H9 (cell line): Measurements from ENCODE around the gene TCERG1L. TPM values are rescaled to one million over a fixed set of nuclear protein-coding genes. Genes with fewer than 3 reads are reported as not detected.

Experiments
- DNase-seq: peaks from one replicate; pipeline ENCODE4 v3.0.0-alpha.2; 2017
- H2AFZ ChIP-seq: one replicate; pipeline ENCODE4 v1.6.1; 2013; ENCODE audit warnings: mild to moderate bottlenecking, low read length, control low read depth, moderate library complexity
- H2AK5ac ChIP-seq: 2 replicates; pipeline ENCODE4 v1.6.1; 2013; ENCODE audit warnings: low read length, control low read depth, mixed read lengths; ENCODE audit not compliant: insufficient read length
- H2BK120ac ChIP-seq: one replicate; pipeline ENCODE4 v1.6.1; 2013; ENCODE audit warnings: low read depth, mild to moderate bottlenecking, low read length, control low read depth, inconsistent platforms; ENCODE audit not compliant: poor library complexity, severe bottlenecking
- H2BK12ac ChIP-seq: 2 replicates; pipeline ENCODE4 v1.6.1; 2013; ENCODE audit warnings: low read length, control low read depth, mixed read lengths, low read depth; ENCODE audit not compliant: insufficient read length
- H2BK15ac ChIP-seq: 2 replicates; pipeline ENCODE4 v1.6.1; 2013; ENCODE audit warnings: low read depth, low read length, control low read depth
- H2BK20ac ChIP-seq: one replicate; pipeline ENCODE4 v1.6.1; 2013; ENCODE audit warnings: low read depth, mild to moderate bottlenecking, low read length, control low read depth, inconsistent platforms; ENCODE audit not compliant: poor library complexity, severe bottlenecking
- H2BK5ac ChIP-seq: 2 replicates; pipeline ENCODE4 v1.6.1; 2013; ENCODE audit warnings: low read length, control low read depth, mixed read lengths; ENCODE audit not compliant: insufficient read length
- H3K14ac ChIP-seq: 2 replicates; pipeline ENCODE4 v1.6.1; 2013; ENCODE audit warnings: low read length, control low read depth; ENCODE audit not compliant: insufficient read depth
- H3K18ac ChIP-seq: 2 replicates; pipeline ENCODE4 v1.6.1; 2013; ENCODE audit warnings: low read depth, mild to moderate bottlenecking, mixed read lengths, low read length, control low read depth; ENCODE audit not compliant: insufficient read length
- H3K23ac ChIP-seq: 2 replicates; pipeline ENCODE4 v1.6.1; 2013; ENCODE audit warnings: low read length, control low read depth, mixed read lengths, low read depth; ENCODE audit not compliant: insufficient read length
- H3K23me2 ChIP-seq: 2 replicates; pipeline ENCODE4 v1.6.1; 2013; ENCODE audit warnings: low read depth, mild to moderate bottlenecking, mixed read lengths, low read length, control low read depth; ENCODE audit not compliant: insufficient read length, poor library complexity, severe bottlenecking
- H3K27ac ChIP-seq: 2 replicates; pipeline ENCODE4 v1.5.1; 2013; ENCODE audit warnings: low read length, control low read depth, mixed read lengths, low read depth; ENCODE audit not compliant: insufficient read length
- H3K27me3 ChIP-seq: 2 replicates; pipeline ENCODE4 v1.6.1; 2013; ENCODE audit warnings: low read length, control low read depth, inconsistent platforms; ENCODE audit not compliant: insufficient read depth
- H3K4ac ChIP-seq: 2 replicates; pipeline ENCODE4 v1.6.1; 2013; ENCODE audit warnings: low read depth, mild to moderate bottlenecking, control low read depth, inconsistent platforms, low read length, moderate library complexity
- H3K4me1 ChIP-seq: 2 replicates; pipeline ENCODE4 v1.6.1; 2013; ENCODE audit warnings: low read length, control low read depth, inconsistent platforms; ENCODE audit not compliant: insufficient read depth
- H3K4me2 ChIP-seq: 2 replicates; pipeline ENCODE4 v1.6.1; 2013; ENCODE audit warnings: low read length, control low read depth, mixed read lengths; ENCODE audit not compliant: insufficient read length, insufficient read depth
- H3K56ac ChIP-seq: 2 replicates; pipeline ENCODE4 v1.6.1; 2013; ENCODE audit warnings: low read depth, mild to moderate bottlenecking, mixed read lengths, low read length, control low read depth; ENCODE audit not compliant: insufficient read length
- H3K79me1 ChIP-seq: 2 replicates; pipeline ENCODE4 v1.6.1; 2013; ENCODE audit warnings: low read depth, mild to moderate bottlenecking, moderate library complexity, low read length, control low read depth, inconsistent platforms; ENCODE audit not compliant: insufficient read depth, poor library complexity, severe bottlenecking
- H3K79me2 ChIP-seq: 2 replicates; pipeline ENCODE4 v1.6.1; 2013; ENCODE audit warnings: low read length, control low read depth, inconsistent platforms; ENCODE audit not compliant: insufficient read depth
- H3K9ac ChIP-seq: 2 replicates; pipeline ENCODE4 v1.6.1; 2013; ENCODE audit warnings: low read length, control low read depth, mixed read lengths; ENCODE audit not compliant: insufficient read length; ENCODE audit errors: extremely low read depth
- H3K9me3 ChIP-seq: one replicate; pipeline ENCODE4 v1.6.1; 2013; ENCODE audit warnings: low read depth, low read length, inconsistent platforms; ENCODE audit not compliant: control insufficient read depth
- H3T11ph ChIP-seq: one replicate; pipeline ENCODE4 v1.6.1; 2013; ENCODE audit warnings: mild to moderate bottlenecking, low read length, control low read depth, inconsistent platforms
- H4K20me1 ChIP-seq: one replicate; pipeline ENCODE4 v1.6.1; 2013; ENCODE audit not compliant: control insufficient read depth, insufficient read length, insufficient read depth
- H4K5ac ChIP-seq: 2 replicates; pipeline ENCODE4 v1.6.1; 2013; ENCODE audit warnings: low read depth, mild to moderate bottlenecking, mixed read lengths, low read length, control low read depth; ENCODE audit not compliant: insufficient read length
- H4K8ac ChIP-seq: replicated peaks from 2 replicates; pipeline ENCODE4 v1.6.1; 2013; ENCODE audit warnings: low read length, control low read depth, mixed read lengths, low read depth; ENCODE audit not compliant: insufficient read length
- H4K91ac ChIP-seq: 2 replicates; pipeline ENCODE4 v1.6.1; 2013; ENCODE audit warnings: low read depth, mild to moderate bottlenecking, moderate library complexity, mixed read lengths, low read length, control low read depth; ENCODE audit not compliant: insufficient read length
- H3K27ac Mint-ChIP-seq, 3 experiments: 2 replicates in 2 of 3; 3 replicates in 1 of 3; pipeline ENCODE4 v1.8.0; 2020 to 2021; ENCODE audit warnings: mixed read lengths in 3 of 3, mild to moderate bottlenecking in 1 of 3, moderate library complexity in 1 of 3
- H3K27me3 Mint-ChIP-seq: 2 replicates; pipeline ENCODE4 v1.8.0; 2021; ENCODE audit warnings: low read depth, mild to moderate bottlenecking, moderate library complexity, mixed read lengths
- H3K36me3 Mint-ChIP-seq, 3 experiments: 2 replicates in 2 of 3; 3 replicates in 1 of 3; pipeline ENCODE4 v1.8.0; 2020 to 2021; ENCODE audit warnings: low read depth in 3 of 3, mixed read lengths in 3 of 3; ENCODE audit not compliant: insufficient read depth in 1 of 3
- H3K4me1 Mint-ChIP-seq, 2 experiments: 2 replicates each; pipeline ENCODE4 v1.8.0; 2020; ENCODE audit warnings: mixed read lengths in 2 of 2
- H3K4me3 Mint-ChIP-seq, 2 experiments: 2 replicates in 1 of 2; 3 replicates in 1 of 2; pipeline ENCODE4 v1.8.0; 2020 to 2021; ENCODE audit warnings: mild to moderate bottlenecking in 2 of 2, mixed read lengths in 2 of 2, moderate library complexity in 1 of 2
- H3K9me3 Mint-ChIP-seq, 2 experiments: 2 replicates in 1 of 2; 3 replicates in 1 of 2; pipeline ENCODE4 v1.8.0; 2020; ENCODE audit warnings: mild to moderate bottlenecking in 2 of 2, mixed read lengths in 2 of 2, moderate library complexity in 1 of 2
- WGBS: extraction: QIAGEN DNeasy Blood & Tissue Kit; methylation state at CpG from one replicate; pipeline ENCODE4 v1.1.7; 2013; ENCODE audit warnings: missing lambda C conversion rate, low lambda C conversion rate, mixed read lengths; ENCODE audit not compliant: insufficient read length; ENCODE audit errors: extremely low coverage; 5-methylcytosine and 5-hydroxymethylcytosine counted together
- total RNA-seq: library from RNA; stranded (reverse); gene quantifications from 2 replicates; pipeline ENCODE4 v1.2.1, GENCODE V29; 2021
- TF ChIP-seq, protein P1 (sequence below): fragments of 200-600 bp; sonication (generic); conservative IDR thresholded peaks from 3 replicates; pipeline ENCODE4 v1.8.0; 2021; ENCODE audit warnings: antibody characterized with exemption, mild to moderate bottlenecking

The TCERG1L gene
- total RNA-seq, 1 experiment from 2014 or later, result 3.3 TPM

DNA sequence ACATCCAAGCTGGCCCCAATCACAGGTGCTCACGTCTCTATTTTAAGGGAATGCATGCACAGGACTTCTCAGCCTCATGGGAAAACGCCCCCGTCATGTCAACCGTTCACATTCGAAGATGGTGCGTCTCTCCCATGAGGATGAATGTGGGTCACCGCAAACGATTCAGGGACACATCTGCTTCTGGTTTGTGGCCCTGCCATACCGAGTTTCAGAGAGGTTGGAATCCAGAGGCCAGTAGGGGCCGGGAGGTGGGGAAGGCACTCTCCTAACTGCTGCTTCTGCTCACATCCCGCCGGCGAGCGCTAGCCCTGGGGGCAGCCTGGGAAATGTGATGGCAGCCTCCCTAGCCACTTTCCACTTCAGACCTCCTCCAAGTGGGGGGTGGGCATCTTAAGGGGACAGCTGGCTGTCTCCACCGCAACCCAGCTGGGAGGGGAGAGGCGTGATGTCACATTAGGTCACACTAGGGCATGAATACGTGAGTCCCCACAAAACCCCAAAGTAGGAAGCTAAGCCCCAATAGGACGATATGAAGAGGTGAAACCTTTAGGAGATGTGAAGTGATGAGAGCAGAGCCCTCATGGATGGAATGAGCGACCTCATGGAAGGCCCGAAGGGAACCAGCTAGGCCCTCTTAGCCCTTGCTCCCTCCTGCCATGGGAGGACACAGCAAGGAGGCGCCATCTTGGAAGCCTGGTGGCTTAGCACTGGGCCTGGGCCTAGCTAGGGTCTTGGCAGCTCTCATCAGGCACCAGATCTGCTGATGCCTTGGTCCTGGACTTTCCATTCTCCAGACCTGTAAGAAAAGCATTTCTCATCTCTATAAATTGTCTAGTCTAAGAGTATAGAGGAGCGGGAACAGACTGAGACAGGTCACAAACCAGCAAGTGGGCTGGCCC, 107.8 kb downstream of the TCERG1L start:
- Histone ChIP-seq H3K4ac (no peak overlapping the region), H3K9ac (no peak overlapping the region), H3K56ac (no peak overlapping the region), H3K79me1 (no peaks in the 10 kb centered on the region), H2BK120ac (no peak overlapping the region), H3K18ac (no peak overlapping the region), H4K8ac (no peak overlapping the region), H2BK20ac (no peak overlapping the region), H2BK12ac (no peak overlapping the region), H3K23me2 (no peaks in the 10 kb centered on the region), H2AK5ac (no peak overlapping the region), H3K27me3 (no peaks in the 10 kb centered on the region), H4K20me1 (no peaks in the 10 kb centered on the region), H3K4me1 (no peaks in the 10 kb centered on the region), H3K9me3 (no peaks in the 10 kb centered on the region), H2BK15ac (no peak overlapping the region), H2AFZ (no peak overlapping the region), H3K23ac (no peak overlapping the region), H3T11ph (no peak overlapping the region), H3K27ac (no peak overlapping the region), H4K5ac (no peak overlapping the region), H4K91ac (no peak overlapping the region), H2BK5ac (no peak overlapping the region), H3K79me2 (no peaks in the 10 kb centered on the region), H3K14ac (no peak overlapping the region), H3K4me2 (no peak overlapping the region)
- Mint-ChIP-seq H3K4me3 (no peak overlapping the region), H3K27me3 (no peaks in the 10 kb centered on the region), H3K4me1 (peaks cover 4 to 9% of the 10 kb centered on the region in 2 experiments), H3K27ac (no peak overlapping the region), H3K9me3 (peaks cover 0 to 2% of the 10 kb centered on the region in 2 experiments; a peak in 1 of 5 replicates), H3K36me3 (peaks cover 0 to 4% (median 0%) of the 10 kb centered on the region in 3 experiments; a peak in 2 of 7 replicates)
- TF ChIP-seq, protein P1, sequence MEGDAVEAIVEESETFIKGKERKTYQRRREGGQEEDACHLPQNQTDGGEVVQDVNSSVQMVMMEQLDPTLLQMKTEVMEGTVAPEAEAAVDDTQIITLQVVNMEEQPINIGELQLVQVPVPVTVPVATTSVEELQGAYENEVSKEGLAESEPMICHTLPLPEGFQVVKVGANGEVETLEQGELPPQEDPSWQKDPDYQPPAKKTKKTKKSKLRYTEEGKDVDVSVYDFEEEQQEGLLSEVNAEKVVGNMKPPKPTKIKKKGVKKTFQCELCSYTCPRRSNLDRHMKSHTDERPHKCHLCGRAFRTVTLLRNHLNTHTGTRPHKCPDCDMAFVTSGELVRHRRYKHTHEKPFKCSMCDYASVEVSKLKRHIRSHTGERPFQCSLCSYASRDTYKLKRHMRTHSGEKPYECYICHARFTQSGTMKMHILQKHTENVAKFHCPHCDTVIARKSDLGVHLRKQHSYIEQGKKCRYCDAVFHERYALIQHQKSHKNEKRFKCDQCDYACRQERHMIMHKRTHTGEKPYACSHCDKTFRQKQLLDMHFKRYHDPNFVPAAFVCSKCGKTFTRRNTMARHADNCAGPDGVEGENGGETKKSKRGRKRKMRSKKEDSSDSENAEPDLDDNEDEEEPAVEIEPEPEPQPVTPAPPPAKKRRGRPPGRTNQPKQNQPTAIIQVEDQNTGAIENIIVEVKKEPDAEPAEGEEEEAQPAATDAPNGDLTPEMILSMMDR, result no peak
- no CpG with 5 or more reads among the region's 22 CpGs for WGBS
- peak; percentile 13 for DNase-seq
